Mesenchymal stem cell (in vitro differentiated cells and primary cell): ENCODE data around the gene COQ5.

Experiments
- DNase-seq: peaks from one replicate; pipeline ENCODE4 v3.0.0-alpha.2; 2013
- H2AFZ ChIP-seq: one replicate; pipeline ENCODE4 v1.6.1; 2013; ENCODE audit warnings: low read depth, mild to moderate bottlenecking, control low read depth, inconsistent platforms, low read length, moderate library complexity
- H2AK5ac ChIP-seq: 2 replicates; pipeline ENCODE4 v1.6.1; 2013; ENCODE audit warnings: low read length, moderate library complexity, mild to moderate bottlenecking, inconsistent platforms; ENCODE audit not compliant: severe bottlenecking
- H2BK120ac ChIP-seq: one replicate; pipeline ENCODE4 v1.6.1; 2013; ENCODE audit warnings: low read depth, mild to moderate bottlenecking, inconsistent platforms, low read length, moderate library complexity
- H2BK12ac ChIP-seq, 2 experiments: one replicate each; pipeline ENCODE4 v1.6.1; 2013; ENCODE audit warnings: inconsistent platforms in 2 of 2, low read length in 2 of 2, mild to moderate bottlenecking in 2 of 2, moderate library complexity in 2 of 2, control low read depth in 1 of 2
- H2BK15ac ChIP-seq: one replicate; pipeline ENCODE4 v1.6.1; 2013; ENCODE audit warnings: mild to moderate bottlenecking, low read depth, inconsistent platforms; ENCODE audit not compliant: poor library complexity, severe bottlenecking
- H2BK5ac ChIP-seq: 2 replicates; pipeline ENCODE4 v1.6.1; 2013; ENCODE audit warnings: low read depth, mild to moderate bottlenecking, low read length, control low read depth, inconsistent platforms; ENCODE audit not compliant: poor library complexity, severe bottlenecking
- H3K14ac ChIP-seq, 2 experiments: one replicate each; pipeline ENCODE4 v1.6.1; 2013; ENCODE audit warnings: inconsistent platforms in 2 of 2, low read length in 2 of 2, control low read depth in 1 of 2, mild to moderate bottlenecking in 1 of 2, moderate library complexity in 1 of 2
- H3K18ac ChIP-seq, 2 experiments: one replicate each; pipeline ENCODE4 v1.6.1; 2013; ENCODE audit warnings: inconsistent platforms in 2 of 2, low read length in 2 of 2, control low read depth in 1 of 2, low read depth in 1 of 2, mild to moderate bottlenecking in 1 of 2
- H3K23ac ChIP-seq, 2 experiments: one replicate each; pipeline ENCODE4 v1.6.1; 2013; ENCODE audit warnings: inconsistent platforms in 2 of 2, low read length in 2 of 2, mild to moderate bottlenecking in 2 of 2, moderate library complexity in 2 of 2, control low read depth in 1 of 2
- H3K27ac ChIP-seq: 2 replicates; pipeline ENCODE4 v1.5.1; 2013; ENCODE audit warnings: mild to moderate bottlenecking, moderate library complexity, low read length, control low read depth, inconsistent platforms; ENCODE audit not compliant: poor library complexity, severe bottlenecking
- H3K27me3 ChIP-seq, 2 experiments: 2 replicates each; pipeline versions ENCODE4 v1.6.1 to v1.7.0; 2013; ENCODE audit warnings: low read length in 2 of 2, mild to moderate bottlenecking in 2 of 2, moderate library complexity in 2 of 2, control low read depth in 1 of 2, inconsistent platforms in 1 of 2; ENCODE audit not compliant: control insufficient read depth in 1 of 2, insufficient read depth in 1 of 2
- H3K36me3 ChIP-seq, 2 experiments: 2 replicates each; pipeline versions ENCODE4 v1.6.1 to v1.7.0; 2013; ENCODE audit warnings: low read length in 2 of 2, control low read depth in 1 of 2, inconsistent platforms in 1 of 2, low read depth in 1 of 2, mild to moderate bottlenecking in 1 of 2; ENCODE audit not compliant: insufficient read depth in 2 of 2, control insufficient read depth in 1 of 2
- H3K4ac ChIP-seq, 2 experiments: one replicate each; pipeline ENCODE4 v1.6.1; 2013; ENCODE audit warnings: inconsistent platforms in 2 of 2, low read length in 2 of 2, mild to moderate bottlenecking in 2 of 2, moderate library complexity in 2 of 2, control low read depth in 1 of 2, low read depth in 1 of 2
- H3K4me1 ChIP-seq: 2 replicates; pipeline ENCODE4 v1.6.1; 2013; ENCODE audit warnings: low read depth, low read length, control low read depth; ENCODE audit not compliant: control insufficient read depth, insufficient read depth
- H3K4me2 ChIP-seq: 2 replicates; pipeline ENCODE4 v1.6.1; 2013; ENCODE audit warnings: low read length, mild to moderate bottlenecking, inconsistent platforms; ENCODE audit not compliant: poor library complexity, severe bottlenecking
- H3K4me3 ChIP-seq, 2 experiments: 2 replicates each; pipeline versions ENCODE4 v1.5.1 to v1.7.0; 2013; ENCODE audit warnings: low read length in 2 of 2, mild to moderate bottlenecking in 2 of 2, control low read depth in 1 of 2, low read depth in 1 of 2; ENCODE audit not compliant: insufficient read depth in 1 of 2
- H3K79me1 ChIP-seq: replicated peaks from 2 replicates; pipeline ENCODE4 v1.6.1; 2013; ENCODE audit warnings: mild to moderate bottlenecking, control low read depth, low read length, inconsistent platforms; ENCODE audit not compliant: poor library complexity, severe bottlenecking
- H3K9ac ChIP-seq: 2 replicates; pipeline ENCODE4 v1.7.0; 2013; ENCODE audit warnings: mild to moderate bottlenecking, low read length, moderate library complexity
- H3K9me3 ChIP-seq: 2 replicates; pipeline ENCODE4 v1.7.0; 2013; ENCODE audit warnings: mild to moderate bottlenecking, low read length; ENCODE audit not compliant: control insufficient read depth
- H4K8ac ChIP-seq: one replicate; pipeline ENCODE4 v1.6.1; 2013; ENCODE audit warnings: inconsistent platforms, mild to moderate bottlenecking, low read length, moderate library complexity
- H4K91ac ChIP-seq: one replicate; pipeline ENCODE4 v1.6.1; 2013; ENCODE audit warnings: mild to moderate bottlenecking, low read length, inconsistent platforms
- WGBS: methylation state at CpG from one replicate; pipeline ENCODE4 v1.1.7; 2013; ENCODE audit warnings: mixed read lengths; 5-methylcytosine and 5-hydroxymethylcytosine counted together

COQ5 gene

GRCh38 chr12:120463712-120464111, 65.2 kb downstream of the COQ5 start:
- Histone ChIP-seq H2BK15ac (no peak overlapping the region), H4K91ac (no peak overlapping the region)
- 96% methylated on average over 5 of the region's 5 CpGs for WGBS

GRCh38 chr12:120462099-120462640, 66.8 kb downstream of the COQ5 start:
- H3K18ac ChIP-seq: no peak overlapping the region
- no peak overlapping the region for H2AK5ac ChIP-seq
- no peak overlapping the region for H2BK15ac ChIP-seq
- no peak overlapping the region for H3K14ac ChIP-seq
- no peak overlapping the region for H3K4me3 ChIP-seq
- DNase-seq: no peak
- H3K9me3 ChIP-seq: no peaks in the 10 kb centered on the region
- WGBS: 96% methylated on average over 1 of the region's 3 CpGs
- no peak overlapping the region for H2AFZ ChIP-seq
- H4K91ac ChIP-seq: no peak overlapping the region
- no peak overlapping the region for H2BK5ac ChIP-seq
- peak overlapping the region; percentile 11 for H3K9ac ChIP-seq
- H2BK120ac ChIP-seq: no peak overlapping the region
- H3K36me3 ChIP-seq: peaks cover 40 to 87% of the 10 kb centered on the region in 2 experiments
- no peak overlapping the region for H3K23ac ChIP-seq
- H3K4me1 ChIP-seq: peaks cover 2% of the 10 kb centered on the region
- H2BK12ac ChIP-seq: no peak overlapping the region
- no peak overlapping the region for H3K4ac ChIP-seq
- no peak overlapping the region for H4K8ac ChIP-seq
- no peak overlapping the region for H3K27ac ChIP-seq
- no peaks in the 10 kb centered on the region for H3K27me3 ChIP-seq
- H3K4me2 ChIP-seq: no peak overlapping the region
- peaks cover 16% of the 10 kb centered on the region for H3K79me1 ChIP-seq

More at GRCh38 chr12:120463712-120464111, 65.2 kb downstream of the COQ5 start:
- Histone ChIP-seq H3K4me3 (no peak overlapping the region), H3K4me1 (peaks cover 6% of the 10 kb centered on the region), H4K8ac (peak overlapping the region; percentile 51), H3K4ac (no peak overlapping the region), H3K9me3 (no peaks in the 10 kb centered on the region), H3K36me3 (peaks cover 32 to 79% of the 10 kb centered on the region in 2 experiments), H3K4me2 (no peak overlapping the region), H3K23ac (no peak overlapping the region), H3K14ac (no peak overlapping the region), H3K27ac (no peak overlapping the region), H3K18ac (no peak overlapping the region), H3K27me3 (no peaks in the 10 kb centered on the region), H2BK12ac (no peak overlapping the region), H2AK5ac (no peak overlapping the region), H2BK5ac (no peak overlapping the region), H2BK120ac (no peak overlapping the region), H3K9ac (peak overlapping the region; percentile 11), H3K79me1 (peaks cover 13% of the 10 kb centered on the region), H2AFZ (no peak overlapping the region)
- DNase-seq: no peak

GRCh38 chr12:120460157-120460556, 68.8 kb downstream of the COQ5 start:
- no peak overlapping the region for H3K14ac ChIP-seq
- H3K9ac ChIP-seq: no peak overlapping the region
- no peak overlapping the region for H3K4me2 ChIP-seq
- WGBS: 98% methylated on average over 3 of the region's 3 CpGs
- H3K36me3 ChIP-seq: peaks cover 53 to 94% of the 10 kb centered on the region in 2 experiments
- H3K18ac ChIP-seq: no peak overlapping the region
- no peaks in the 10 kb centered on the region for H3K9me3 ChIP-seq
- no peak overlapping the region for H2BK5ac ChIP-seq
- no peak overlapping the region for H2BK12ac ChIP-seq
- no peak for DNase-seq
- H3K4me1 ChIP-seq: no peaks in the 10 kb centered on the region
- H3K4ac ChIP-seq: no peak overlapping the region
- no peak overlapping the region for H2AK5ac ChIP-seq
- no peak overlapping the region for H2AFZ ChIP-seq
- H2BK120ac ChIP-seq: no peak overlapping the region
- H3K4me3 ChIP-seq: no peak overlapping the region
- peaks cover 22% of the 10 kb centered on the region for H3K79me1 ChIP-seq
- no peak overlapping the region for H4K91ac ChIP-seq
- no peaks in the 10 kb centered on the region for H3K27me3 ChIP-seq
- H2BK15ac ChIP-seq: no peak overlapping the region
- H3K27ac ChIP-seq: no peak overlapping the region
- H4K8ac ChIP-seq: no peak overlapping the region
- H3K23ac ChIP-seq: no peak overlapping the region

GRCh38 chr12:120457133-120457532, 71.8 kb downstream of the COQ5 start:
- H2BK5ac ChIP-seq: no peak overlapping the region
- 86% methylated on average over 6 of the region's 6 CpGs for WGBS
- no peak overlapping the region for H2BK120ac ChIP-seq
- no peak overlapping the region for H3K9ac ChIP-seq
- H3K4ac ChIP-seq: no peak overlapping the region
- no peaks in the 10 kb centered on the region for H3K9me3 ChIP-seq
- H3K4me2 ChIP-seq: no peak overlapping the region
- H3K18ac ChIP-seq: no peak overlapping the region
- no peak overlapping the region for H2BK15ac ChIP-seq
- peaks cover 50 to 92% of the 10 kb centered on the region in 2 experiments for H3K36me3 ChIP-seq
- no peak overlapping the region for H2AK5ac ChIP-seq
- H3K4me1 ChIP-seq: no peaks in the 10 kb centered on the region
- H2BK12ac ChIP-seq: no peak overlapping the region
- H3K27ac ChIP-seq: no peak overlapping the region
- no peak overlapping the region for H4K8ac ChIP-seq
- no peak for DNase-seq
- H3K27me3 ChIP-seq: no peaks in the 10 kb centered on the region
- H2AFZ ChIP-seq: no peak overlapping the region
- H3K79me1 ChIP-seq: peaks cover 16% of the 10 kb centered on the region
- H3K14ac ChIP-seq: no peak overlapping the region
- H4K91ac ChIP-seq: no peak overlapping the region
- H3K4me3 ChIP-seq: no peak overlapping the region
- no peak overlapping the region for H3K23ac ChIP-seq
